ENCODE measurements around the gene CACNA1D.

GRCh38 chr3:53525765-53526703 is 31.6 kb downstream of the CACNA1D start:
- TF ChIP-seq CTCF (IDR thresholded peaks at IDR 0.05; ENCODE audit: poor library complexity) (no peak), EZH2phosphoT487 (IDR thresholded peaks at IDR 0.05; ENCODE audit: low read depth, severe bottlenecking, unreplicated experiment) (no peak), EZH2 (IDR thresholded peaks at IDR 0.05; ENCODE audit: borderline replicate concordance) (no peak)
